Measurements from ENCODE around the gene SDK2.

GRCh38 chr17:73511719-73512115 lies 132.5 kb downstream of the SDK2 start:
- no peak for TF ChIP-seq FOXA1 (IDR thresholded peaks at IDR 0.05)
- TF ChIP-seq NFRKB (IDR thresholded peaks at IDR 0.05) = no peak
- no peak for TF ChIP-seq CTBP1 (IDR thresholded peaks at IDR 0.05; ENCODE audit: borderline replicate concordance)
- TF ChIP-seq SUZ12 (IDR thresholded peaks at IDR 0.05) = no peak
- TF ChIP-seq PKNOX1 (IDR thresholded peaks at IDR 0.05) = no peak
